HepG2 (cell line): ENCODE measurements around the gene ADAM19. TPM values are rescaled to one million over a fixed set of nuclear protein-coding genes. Genes with fewer than 3 reads are reported as not detected.

Source experiments
- ATAC-seq: fragments of 200-7000 bp; cut with Tn5 transposase; 3 replicates; pipeline ENCODE4 v1.9.1; 2020; ENCODE audit warnings: mild to moderate bottlenecking, moderate library complexity
- BruUV-seq: library from RNA; stranded (reverse); fragments of 400-500 nt; replicated peaks from 2 replicates; lab custom pipeline; 2021; lab: Mats Ljungman, UMichigan
- CTCF ChIA-PET: fragments of 300-600 bp; formaldehyde crosslinking; extraction: SDS; loops from one replicate; lab custom pipeline; 2021; ENCODE audit warnings: low total read pairs, inconsistent platforms, low intra/inter-chr PET ratio; lab: Yijun Ruan, JAX
- POLR2A ChIA-PET: fragments of 350-600 bp; sonication (Branson Sonifier 250); formaldehyde crosslinking; loops from one replicate; lab custom pipeline; 2020; ENCODE audit warnings: antibody characterized with exemption, inconsistent platforms; lab: Yijun Ruan, JAX
- DNase-seq: peaks from one replicate; pipeline ENCODE4 v3.0.0-alpha.2; 2015; ENCODE audit warnings: low spot score
- FAIRE-seq: peaks from 3 replicates; lab custom pipeline; 2011; peaks lifted over from hg19 to GRCh38; lab: Jason Lieb, UNC
- H2AFZ ChIP-seq: one replicate; pipeline ENCODE4 v1.6.1; 2011; ENCODE audit warnings: low read length, inconsistent platforms
- H3K27ac ChIP-seq: fragments of 300-600 bp; 3 replicates; pipeline ENCODE4 v1.8.0; 2011; ENCODE audit warnings: mixed run types, mild to moderate bottlenecking, mixed read lengths, low read length, inconsistent platforms; ENCODE audit not compliant: insufficient read depth; ENCODE audit errors: extremely low read length
- H3K27me3 ChIP-seq, 2 experiments: fragments of 200-600 bp in 1 of 2; 2 replicates in 1 of 2; 3 replicates in 1 of 2; pipeline versions ENCODE4 v1.6.0 to v1.8.0; 2011; ENCODE audit warnings: low read length in 2 of 2, mild to moderate bottlenecking in 2 of 2, moderate library complexity in 2 of 2, inconsistent platforms in 1 of 2; ENCODE audit not compliant: insufficient read depth in 2 of 2, control insufficient read depth in 1 of 2
- H3K36me3 ChIP-seq, 2 experiments: fragments of 200-600 bp in 1 of 2; replicated peaks in 1 of 2; 2 replicates in 1 of 2; 3 replicates in 1 of 2; pipeline versions ENCODE4 v1.5.1 to v1.8.0; 2011; ENCODE audit warnings: low read length in 2 of 2, inconsistent platforms in 1 of 2; ENCODE audit not compliant: insufficient read depth in 2 of 2, control insufficient read depth in 1 of 2
- H3K4me1 ChIP-seq: 2 replicates; pipeline ENCODE4 v1.5.1; 2012; ENCODE audit warnings: low read length, inconsistent platforms; ENCODE audit not compliant: insufficient read depth
- H3K4me2 ChIP-seq: 2 replicates; pipeline ENCODE4 v1.6.0; 2011; ENCODE audit warnings: low read depth, low read length, inconsistent platforms
- H3K4me3 ChIP-seq, 3 experiments: fragments of 200-600 bp in 1 of 3; sonication (generic), shearing (Covaris generic) in 1 of 3; replicated peaks in 1 of 3; 2 replicates each; pipeline ENCODE4 v1.5.1; 2011 to 2016; ENCODE audit warnings: low read length in 3 of 3, inconsistent platforms in 2 of 3, low read depth in 2 of 3, mild to moderate bottlenecking in 2 of 3, control low read depth in 1 of 3, mixed read lengths in 1 of 3; ENCODE audit not compliant: insufficient read depth in 1 of 3
- H3K79me2 ChIP-seq: one replicate; pipeline ENCODE4 v1.6.1; 2011; ENCODE audit warnings: low read length, inconsistent platforms; ENCODE audit not compliant: insufficient read depth
- H3K9ac ChIP-seq: 2 replicates; pipeline ENCODE4 v1.6.0; 2011; ENCODE audit warnings: mild to moderate bottlenecking, low read depth, low read length, inconsistent platforms; ENCODE audit not compliant: insufficient read depth
- H3K9me3 ChIP-seq: 2 replicates; pipeline ENCODE4 v1.5.1; 2012; ENCODE audit warnings: mild to moderate bottlenecking, low read length
- H4K20me1 ChIP-seq: 2 replicates; pipeline ENCODE4 v1.6.0; 2011; ENCODE audit warnings: inconsistent platforms, mild to moderate bottlenecking, low read length, moderate library complexity; ENCODE audit not compliant: insufficient read depth
- CREB1 ChIP-seq, 2 experiments: fragments of 450-650 bp in 1 of 2; IDR thresholded peaks; 2 replicates each; pipeline ENCODE4 v1.6.1; 2016 to 2017; ENCODE audit warnings: control low read depth in 1 of 2, mild to moderate bottlenecking in 1 of 2, missing compliant biosample characterization in 1 of 2, missing genetic modification characterization in 1 of 2
- KDM5A ChIP-seq: fragments of 200-600 bp; sonication (generic); IDR thresholded peaks from 2 replicates; pipeline ENCODE4 v1.7.0; 2018; ENCODE audit warnings: antibody characterized with exemption, mild to moderate bottlenecking, low read length, borderline replicate concordance
- ZFP90 ChIP-seq: sonication (generic); formaldehyde crosslinking; IDR thresholded peaks from 2 replicates; pipeline ENCODE4 v1.8.0; 2022; ENCODE audit warnings: missing genetic modification reagents, mild to moderate bottlenecking, inconsistent platforms, borderline replicate concordance
- ZNF720 ChIP-seq: sonication (generic); formaldehyde crosslinking; IDR thresholded peaks from 2 replicates; pipeline ENCODE4 v1.4.0; 2020; ENCODE audit warnings: missing genetic modification reagents
- WGBS: methylation state at CpG from one replicate; pipeline ENCODE4 v1.1.6; 2017; ENCODE audit warnings: low lambda C conversion rate; 5-methylcytosine and 5-hydroxymethylcytosine counted together
- in situ Hi-C: cut with HindIII; loops from 2 replicates; pipeline ENCODE4 v1.10.0; 2017; ENCODE audit warnings: low pct_unique_long_range_greater_than_20kb; ENCODE audit not compliant: extremely low pct_ligation_motif_present
- intact Hi-C: fragments of 100-400 bp; cut with micrococcal nuclease; formaldehyde crosslinking; loops from one replicate; pipeline ENCODE4 v1.10.0; 2022; ENCODE audit not compliant: unreplicated experiment
- polyA plus RNA-seq, 8 experiments: library from polyadenylated mRNA; depleted of rRNA in 3 of 8; stranded (reverse) in 7 of 8; unstranded in 1 of 8; fragments of >200 nt; fragmentation: Illumina TruSeq in 4 of 8; extraction: Trizol in 4 of 8; gene quantifications; 2 replicates each; pipeline versions ENCODE4 v1.2.1 to v1.2.3, GENCODE V29; 2011 to 2016; ENCODE audit warnings: low read depth in 4 of 8, missing spikeins in 1 of 8, mixed read lengths in 1 of 8; ENCODE audit not compliant: insufficient read depth in 1 of 8
- total RNA-seq, 5 experiments: library from RNA; depleted of rRNA; stranded (reverse); fragments of >200 nt; fragmentation: Illumina TruSeq; extraction: Trizol; gene quantifications; 2 replicates each; pipeline ENCODE4 v1.2.3, GENCODE V29; 2016; ENCODE audit warnings: low read depth in 1 of 5
- TF ChIP-seq, protein P1 (sequence below): sonication (generic); formaldehyde crosslinking; IDR thresholded peaks from 2 replicates; pipeline ENCODE4 v1.4.0; 2020; ENCODE audit warnings: missing genetic modification reagents, mild to moderate bottlenecking, borderline replicate concordance

ADAM19 gene
- total and polyA plus RNA-seq, 2 of the 13 experiments (the other 11 are each of a cell fraction or from before 2014, with no cell fraction given): 0.38 to 0.74 TPM

DNA sequence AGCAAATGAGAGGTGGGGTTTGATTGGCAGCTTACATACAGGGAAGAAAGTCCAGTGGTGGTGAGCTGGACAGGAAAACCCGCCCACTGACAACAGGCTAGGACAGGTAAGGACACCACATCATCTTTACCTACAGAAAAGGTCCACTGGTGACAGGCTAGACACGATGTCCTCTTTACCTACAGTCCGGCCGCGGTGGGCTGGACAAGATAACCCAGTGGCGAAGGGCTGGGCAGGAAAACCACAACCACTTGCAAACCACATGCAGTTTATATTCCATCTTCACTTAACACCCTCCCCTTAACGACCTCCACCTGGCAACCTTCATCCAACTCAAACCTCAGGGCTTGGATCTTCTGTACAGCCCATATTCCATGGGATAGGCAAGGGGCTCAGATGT, 120.5 kb downstream of the ADAM19 start (continued):
- TF ChIP-seq ZFP90 (CRISPR knock-in tag): no peak
- TF ChIP-seq ZNF720 (CRISPR knock-in tag): no peak
- no peak for TF ChIP-seq KDM5A

DNA sequence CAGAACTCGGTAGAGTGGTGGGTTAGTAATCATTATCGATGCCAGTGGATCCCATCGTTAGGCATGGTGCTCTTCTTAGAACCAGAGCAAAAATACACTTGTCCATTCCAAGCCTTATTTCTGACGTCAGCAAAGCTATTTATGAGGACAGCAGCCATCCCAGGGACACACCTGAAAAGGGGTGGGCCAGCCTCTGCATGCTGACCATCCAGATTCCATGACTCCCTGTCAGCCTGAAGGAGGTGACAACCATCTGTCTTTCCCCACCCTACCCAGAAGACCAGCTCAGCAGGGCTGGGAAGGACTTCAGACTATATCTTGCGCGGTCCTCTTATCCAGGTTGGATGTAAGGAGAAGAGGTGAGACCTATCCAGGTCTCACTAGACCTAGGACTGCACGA, 121.3 kb downstream of the ADAM19 start:
- ATAC-seq (no peak), DNase-seq (no peak)
- intact Hi-C loops: no loop called here
- TF ChIP-seq CREB1 (IDR thresholded peaks at IDR 0.05) (peak; percentile 75), CREB1 (CRISPR knock-in tag; IDR thresholded peaks at IDR 0.05) (no peak)
- TF ChIP-seq, protein P1, sequence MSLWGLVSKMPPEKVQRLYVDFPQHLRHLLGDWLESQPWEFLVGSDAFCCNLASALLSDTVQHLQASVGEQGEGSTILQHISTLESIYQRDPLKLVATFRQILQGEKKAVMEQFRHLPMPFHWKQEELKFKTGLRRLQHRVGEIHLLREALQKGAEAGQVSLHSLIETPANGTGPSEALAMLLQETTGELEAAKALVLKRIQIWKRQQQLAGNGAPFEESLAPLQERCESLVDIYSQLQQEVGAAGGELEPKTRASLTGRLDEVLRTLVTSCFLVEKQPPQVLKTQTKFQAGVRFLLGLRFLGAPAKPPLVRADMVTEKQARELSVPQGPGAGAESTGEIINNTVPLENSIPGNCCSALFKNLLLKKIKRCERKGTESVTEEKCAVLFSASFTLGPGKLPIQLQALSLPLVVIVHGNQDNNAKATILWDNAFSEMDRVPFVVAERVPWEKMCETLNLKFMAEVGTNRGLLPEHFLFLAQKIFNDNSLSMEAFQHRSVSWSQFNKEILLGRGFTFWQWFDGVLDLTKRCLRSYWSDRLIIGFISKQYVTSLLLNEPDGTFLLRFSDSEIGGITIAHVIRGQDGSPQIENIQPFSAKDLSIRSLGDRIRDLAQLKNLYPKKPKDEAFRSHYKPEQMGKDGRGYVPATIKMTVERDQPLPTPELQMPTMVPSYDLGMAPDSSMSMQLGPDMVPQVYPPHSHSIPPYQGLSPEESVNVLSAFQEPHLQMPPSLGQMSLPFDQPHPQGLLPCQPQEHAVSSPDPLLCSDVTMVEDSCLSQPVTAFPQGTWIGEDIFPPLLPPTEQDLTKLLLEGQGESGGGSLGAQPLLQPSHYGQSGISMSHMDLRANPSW (CRISPR knock-in tag): no peak
- TF ChIP-seq, all 625 proteins: peak for 1
- Histone ChIP-seq H4K20me1 (no peaks in the 10 kb centered on the region), H3K27me3 (peaks cover 1 to 7% of the 10 kb centered on the region in 2 experiments; a peak in 4 of 5 replicates), H3K36me3 (no peaks in the 10 kb centered on the region), H3K79me2 (no peaks in the 10 kb centered on the region), H3K27ac (no peak overlapping the region), H3K4me3 (no peak overlapping the region), H3K4me1 (no peaks in the 10 kb centered on the region), H2AFZ (no peak overlapping the region), H3K9me3 (no peaks in the 10 kb centered on the region), H3K4me2 (no peak overlapping the region), H3K9ac (no peak overlapping the region)
- BruUV-seq: no TSS peak
- in situ Hi-C loops: no loop called here
- ChIA-PET POLR2A (no interaction called here), CTCF (no interaction called here)
- 47% methylated on average over 7 of the region's 7 CpGs for WGBS
- FAIRE-seq: no peak
